ENCODE results near the gene NOL9.
A peak's percentile ranks its signal among the peaks of the same experiment; 100 is the strongest.
"Not testable (repeated sequence)": the region's sequence is repeated elsewhere in the genome, so short reads cannot be mapped to it uniquely, and the experiment has no call there.

NOL9 gene

GRCh38 chr1:6554031-6554906, at the start of gene NOL9:
NOL9 (minus strand) TSS chr1:6554513; CDS start chr1:6554502, 11 bp downstream.
- peak; percentile 88 to 94 (median 91) for DNase-seq (ENCODE audit: low read depth in 3 of 3, low spot score in 1 of 3)

- peak in 1 of 3 donors; percentile 33 for DNase-seq (ENCODE audit: low read depth in 3 of 3, low spot score in 1 of 3)
Measured at GRCh38 chr1:6603238-6603914, 49.1 kb upstream of the NOL9 start.

GRCh38 chr1:6602669-6603237, 48.4 kb upstream of the NOL9 start, which contains the start of gene KLHL21:
KLHL21 (minus strand) TSS chr1:6602869; CDS start chr1:6602817, 52 bp downstream.
- peak; percentile 69 to 85 (median 76) for DNase-seq (ENCODE audit: low read depth in 3 of 3, low spot score in 1 of 3)

- DNase-seq (ENCODE audit: low read depth in 3 of 3, low spot score in 1 of 3) = no peak
Measured at GRCh38 chr1:6601923-6602668, 47.8 kb upstream of the NOL9 start.

- DNase-seq (ENCODE audit: low read depth in 3 of 3, low spot score in 1 of 3) = peak; percentile 52 to 64 (median 57)
Measured at GRCh38 chr1:6601049-6601922, 47.0 kb upstream of the NOL9 start.

- DNase-seq (ENCODE audit: low read depth in 3 of 3, low spot score in 1 of 3) = no peak
Measured at GRCh38 chr1:6600410-6601048, 46.2 kb upstream of the NOL9 start.

GRCh38 chr1:6599991-6600390, 45.7 kb upstream of the NOL9 start:
- DNase-seq (ENCODE audit: low read depth in 3 of 3, low spot score in 1 of 3) = not testable (repeated sequence)

- DNase-seq (ENCODE audit: low read depth in 3 of 3, low spot score in 1 of 3) = peak in 1 of 3 donors; percentile 33
Measured at GRCh38 chr1:6599141-6599975, 45.0 kb upstream of the NOL9 start.

GRCh38 chr1:6597777-6598131, 43.4 kb upstream of the NOL9 start:
- no peak for DNase-seq (ENCODE audit: low read depth in 3 of 3, low spot score in 1 of 3)

GRCh38 chr1:6596886-6597776, 42.8 kb upstream of the NOL9 start:
- DNase-seq (ENCODE audit: low read depth in 3 of 3, low spot score in 1 of 3) = no peak

GRCh38 chr1:6596351-6596750, 42.0 kb upstream of the NOL9 start:
- DNase-seq (ENCODE audit: low read depth in 3 of 3, low spot score in 1 of 3) = no peak

GRCh38 chr1:6594977-6595740, 40.8 kb upstream of the NOL9 start:
- no peak for DNase-seq (ENCODE audit: low read depth in 3 of 3, low spot score in 1 of 3)

GRCh38 chr1:6593810-6594209, 39.5 kb upstream of the NOL9 start:
- no peak for DNase-seq (ENCODE audit: low read depth in 3 of 3, low spot score in 1 of 3)

- no peak for DNase-seq (ENCODE audit: low read depth in 3 of 3, low spot score in 1 of 3)
Measured at GRCh38 chr1:6592865-6593593, 38.7 kb upstream of the NOL9 start.

- DNase-seq (ENCODE audit: low read depth in 3 of 3, low spot score in 1 of 3) = no peak
Measured at GRCh38 chr1:6592441-6592840, 38.1 kb upstream of the NOL9 start.

- no peak for DNase-seq (ENCODE audit: low read depth in 3 of 3, low spot score in 1 of 3)
Measured at GRCh38 chr1:6591644-6592043, 37.3 kb upstream of the NOL9 start.

Measured in stimulated activated CD4-positive, alpha-beta T cell treated with anti-CD3 and anti-CD28 coated beads, TNF-alpha, amount 100 ng/mL, for 1 hour (primary cell).